Melanocyte of skin (primary cell): ENCODE data around the gene ATP2C2. TPM values are rescaled to one million over a fixed set of nuclear protein-coding genes. Genes with fewer than 3 reads are reported as not detected.

Experiments used
- total RNA-seq, 2 donors: library from RNA; depleted of rRNA; stranded (reverse); fragments of >200 nt; gene quantifications; 2 replicates each; pipeline ENCODE4 v1.2.3, GENCODE V29; 2012

Gene ATP2C2
- total RNA-seq, result not detected

GRCh38 chr16:84368308-84368996, at the start of gene ATP2C2:
TSS of gene ATP2C2 (plus strand) at chr16:84368538. CDS start at chr16:84368616, 78 bp downstream.

GRCh38 chr16:84504420-84505248, 136.3 kb downstream of the ATP2C2 start, which contains the start of gene MEAK7:
TSS of gene MEAK7 (minus strand) at chr16:84504659. CDS start at chr16:84498086, 6,573 bp downstream.

Other genes with a start within 250 kb of the ATP2C2 start
- gene HSDL1, start 223.4 kb upstream of the ATP2C2 start, total RNA-seq, result 10 to 100 TPM; 23.1 to 34.3 TPM
- gene DNAAF1, start 223.2 kb upstream of the ATP2C2 start, total RNA-seq, result under 1 TPM; 0.33 to 0.69 TPM
- 10 to 100 TPM; 34.3 to 48.2 TPM for gene TAF1C, start 181.5 kb upstream of the ATP2C2 start, total RNA-seq
- not detected for gene ADAD2, start 177.4 kb upstream of the ATP2C2 start, total RNA-seq
- not detected for gene KCNG4, start 128.5 kb upstream of the ATP2C2 start, total RNA-seq
- 10 to 100 TPM in 1 of 2 donors, not detected in 1; 10.7 TPM for gene WFDC1, start 73.7 kb upstream of the ATP2C2 start, total RNA-seq
- gene MEAK7, start 136.1 kb downstream of the ATP2C2 start, total RNA-seq, result 10 to 100 TPM; 12.4 to 17.0 TPM
- 100 to 1,000 TPM in 1 of 2 donors, 10 to 100 TPM in 1; 49.9 to 148 TPM for gene COTL1, start 249.5 kb downstream of the ATP2C2 start, total RNA-seq